HepG2 (cell line): ENCODE results near the gene RPS2. TPM values are rescaled to one million over a fixed set of nuclear protein-coding genes. Genes with fewer than 3 reads are reported as not detected.

Experiments
- ARNT2 ChIP-seq: sonication (generic); formaldehyde crosslinking; IDR thresholded peaks from 2 replicates; pipeline ENCODE4 v1.8.0; 2022; ENCODE audit warnings: mild to moderate bottlenecking, low read depth, missing genetic modification reagents, moderate library complexity
- EP300 ChIP-seq, 3 experiments: sonication (generic) in 1 of 3; formaldehyde crosslinking in 1 of 3; IDR thresholded peaks; 2 replicates each; pipeline versions ENCODE4 v1.5.1 to v1.6.1; 2011 to 2020; ENCODE audit warnings: low read depth in 2 of 3, low read length in 2 of 3, borderline replicate concordance in 1 of 3, improper control_type of control experiment in 1 of 3, mild to moderate bottlenecking in 1 of 3, missing genetic modification reagents in 1 of 3, moderate library complexity in 1 of 3
- ESRRA ChIP-seq: sonication (generic); formaldehyde crosslinking; IDR thresholded peaks from 2 replicates; pipeline ENCODE4 v1.5.1; 2020; ENCODE audit warnings: mild to moderate bottlenecking, low read depth, missing genetic modification reagents
- GPN1 ChIP-seq: sonication (generic); formaldehyde crosslinking; IDR thresholded peaks from 2 replicates; pipeline ENCODE4 v1.5.1; 2020; ENCODE audit warnings: missing genetic modification reagents, borderline replicate concordance
- HNF4A ChIP-seq: sonication (generic); formaldehyde crosslinking; IDR thresholded peaks from 2 replicates; pipeline ENCODE4 v1.4.0; 2020; ENCODE audit warnings: missing genetic modification reagents
- HNRNPH1 ChIP-seq: fragments of 200-400 bp; formaldehyde crosslinking; optimal IDR thresholded peaks from 2 replicates; pipeline ENCODE3; 2017; ENCODE audit warnings: mild to moderate bottlenecking, low read depth, low read length
- MED8 ChIP-seq: sonication (generic); formaldehyde crosslinking; IDR thresholded peaks from 2 replicates; pipeline ENCODE4 v1.8.1; 2023; ENCODE audit warnings: mild to moderate bottlenecking, missing genetic modification reagents; ENCODE audit not compliant: insufficient replicate concordance
- MEF2D ChIP-seq: sonication (generic); formaldehyde crosslinking; IDR thresholded peaks from 2 replicates; pipeline ENCODE4 v1.5.1; 2020; ENCODE audit warnings: mild to moderate bottlenecking, missing genetic modification reagents
- SPEN ChIP-seq: sonication (generic); formaldehyde crosslinking; IDR thresholded peaks from 2 replicates; pipeline ENCODE4 v1.5.1; 2020; ENCODE audit warnings: low read depth, mild to moderate bottlenecking, missing genetic modification reagents
- STAG1 ChIP-seq: sonication (generic); formaldehyde crosslinking; IDR thresholded peaks from 2 replicates; pipeline ENCODE4 v1.4.0; 2020; ENCODE audit warnings: missing genetic modification reagents
- ZBTB3 ChIP-seq: sonication (generic); formaldehyde crosslinking; IDR thresholded peaks from 2 replicates; pipeline ENCODE4 v1.4.0; 2020; ENCODE audit warnings: low read depth, mild to moderate bottlenecking, moderate library complexity, missing genetic modification reagents, borderline replicate concordance
- ZNF329 ChIP-seq: sonication (generic); formaldehyde crosslinking; IDR thresholded peaks from 2 replicates; pipeline ENCODE4 v1.9.0; 2021; ENCODE audit warnings: low read depth, mild to moderate bottlenecking, missing genetic modification reagents
- ZNF335 ChIP-seq: sonication (generic); formaldehyde crosslinking; IDR thresholded peaks from 2 replicates; pipeline ENCODE4 v1.4.0; 2020; ENCODE audit warnings: missing genetic modification reagents
- ZNF337 ChIP-seq: sonication (generic); formaldehyde crosslinking; IDR thresholded peaks from 2 replicates; pipeline ENCODE4 v1.5.1; 2020; ENCODE audit warnings: missing genetic modification reagents, low read depth, mild to moderate bottlenecking, borderline replicate concordance
- ZNF564 ChIP-seq: sonication (generic); formaldehyde crosslinking; IDR thresholded peaks from 2 replicates; pipeline ENCODE4 v1.8.1; 2023; ENCODE audit warnings: mild to moderate bottlenecking, missing genetic modification reagents
- ZNF766 ChIP-seq: sonication (generic); formaldehyde crosslinking; IDR thresholded peaks from 2 replicates; pipeline ENCODE4 v1.5.0; 2020; ENCODE audit warnings: missing genetic modification reagents, borderline replicate concordance
- ZNF83 ChIP-seq: sonication (generic); formaldehyde crosslinking; IDR thresholded peaks from 2 replicates; pipeline ENCODE4 v1.4.0; 2020; ENCODE audit warnings: missing genetic modification reagents, mild to moderate bottlenecking, borderline replicate concordance
- ZZZ3 ChIP-seq: sonication (generic); formaldehyde crosslinking; IDR thresholded peaks from 2 replicates; pipeline ENCODE4 v1.4.0; 2020; ENCODE audit warnings: missing genetic modification reagents, mild to moderate bottlenecking, borderline replicate concordance
- polyA plus RNA-seq, 8 experiments: library from polyadenylated mRNA; depleted of rRNA in 3 of 8; stranded (reverse) in 7 of 8; unstranded in 1 of 8; fragments of >200 nt; fragmentation: Illumina TruSeq in 4 of 8; extraction: Trizol in 4 of 8; gene quantifications; 2 replicates each; pipeline versions ENCODE4 v1.2.1 to v1.2.3, GENCODE V29; 2011 to 2016; ENCODE audit warnings: low read depth in 4 of 8, missing spikeins in 1 of 8, mixed read lengths in 1 of 8; ENCODE audit not compliant: insufficient read depth in 1 of 8
- total RNA-seq, 5 experiments: library from RNA; depleted of rRNA; stranded (reverse); fragments of >200 nt; fragmentation: Illumina TruSeq; extraction: Trizol; gene quantifications; 2 replicates each; pipeline ENCODE4 v1.2.3, GENCODE V29; 2016; ENCODE audit warnings: low read depth in 1 of 5
- TF ChIP-seq, protein P1 (sequence below): sonication (generic); formaldehyde crosslinking; IDR thresholded peaks from 2 replicates; pipeline ENCODE4 v1.4.0; 2020; ENCODE audit warnings: missing genetic modification reagents, mild to moderate bottlenecking, borderline replicate concordance
- TF ChIP-seq, protein P2 (sequence below): sonication (generic); formaldehyde crosslinking; IDR thresholded peaks from 2 replicates; pipeline ENCODE4 v1.4.0; 2020; ENCODE audit warnings: missing genetic modification reagents, borderline replicate concordance

Gene RPS2
- total and polyA plus RNA-seq, 2 of the 13 experiments (the other 11 are each of a cell fraction or from before 2014, with no cell fraction given), result 1,908 to 4,514 TPM

- TF ChIP-seq, protein P1, sequence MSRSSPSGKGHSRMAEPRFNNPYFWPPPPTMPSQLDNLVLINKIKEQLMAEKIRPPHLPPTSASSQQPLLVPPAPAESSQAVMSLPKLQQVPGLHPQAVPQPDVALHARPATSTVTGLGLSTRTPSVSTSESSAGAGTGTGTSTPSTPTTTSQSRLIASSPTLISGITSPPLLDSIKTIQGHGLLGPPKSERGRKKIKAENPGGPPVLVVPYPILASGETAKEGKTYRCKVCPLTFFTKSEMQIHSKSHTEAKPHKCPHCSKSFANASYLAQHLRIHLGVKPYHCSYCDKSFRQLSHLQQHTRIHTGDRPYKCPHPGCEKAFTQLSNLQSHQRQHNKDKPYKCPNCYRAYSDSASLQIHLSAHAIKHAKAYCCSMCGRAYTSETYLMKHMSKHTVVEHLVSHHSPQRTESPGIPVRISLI (CRISPR knock-in tag), result 0 out of 2 replicates have a peak, but pooled peaks have one; percentile 1
- 0 out of 2 replicates have a peak, but pooled peaks have one; percentile 1 for TF ChIP-seq STAG1 (CRISPR knock-in tag)
- peak; percentile 71 for TF ChIP-seq MED8 (CRISPR knock-in tag)
- TF ChIP-seq HNRNPH1, result no peak
- TF ChIP-seq HNF4A (CRISPR knock-in tag), result peak; percentile 97
- peak; percentile 32; the same call in 1 of the 2 replicates for TF ChIP-seq ZNF564
- TF ChIP-seq ZNF335, result peak; percentile 82
- 0 out of 2 replicates have a peak, but pooled peaks have one; percentile 38 for TF ChIP-seq ZNF766 (CRISPR knock-in tag)
- peak; percentile 78; the same call in 1 of the 2 replicates for TF ChIP-seq ZNF337 (CRISPR knock-in tag)
- TF ChIP-seq ZNF329 (CRISPR knock-in tag), result 0 out of 2 replicates have a peak, but pooled peaks have one; percentile 16
- no peak for TF ChIP-seq GPN1 (CRISPR knock-in tag)
- 0 out of 2 replicates have a peak, but pooled peaks have one; percentile 56 for TF ChIP-seq ESRRA (CRISPR knock-in tag)
- peak; percentile 19 to 75; a peak in 2 of 4 replicates for TF ChIP-seq EP300 (IDR thresholded peaks at IDR 0.05; ENCODE audit: low read depth in 2 of 2, low read length in 2 of 2)
- peak; percentile 46; the same call in 1 of the 2 replicates for TF ChIP-seq EP300 (CRISPR knock-in tag; IDR thresholded peaks at IDR 0.05; ENCODE audit: borderline replicate concordance)
- peak; percentile 72 for TF ChIP-seq ARNT2
- TF ChIP-seq SPEN, result peak; percentile 33
- TF ChIP-seq ZBTB3 (CRISPR knock-in tag), result 0 out of 2 replicates have a peak, but pooled peaks have one; percentile 15
- peak; percentile 87 for TF ChIP-seq MEF2D (CRISPR knock-in tag)
- TF ChIP-seq, protein P2, sequence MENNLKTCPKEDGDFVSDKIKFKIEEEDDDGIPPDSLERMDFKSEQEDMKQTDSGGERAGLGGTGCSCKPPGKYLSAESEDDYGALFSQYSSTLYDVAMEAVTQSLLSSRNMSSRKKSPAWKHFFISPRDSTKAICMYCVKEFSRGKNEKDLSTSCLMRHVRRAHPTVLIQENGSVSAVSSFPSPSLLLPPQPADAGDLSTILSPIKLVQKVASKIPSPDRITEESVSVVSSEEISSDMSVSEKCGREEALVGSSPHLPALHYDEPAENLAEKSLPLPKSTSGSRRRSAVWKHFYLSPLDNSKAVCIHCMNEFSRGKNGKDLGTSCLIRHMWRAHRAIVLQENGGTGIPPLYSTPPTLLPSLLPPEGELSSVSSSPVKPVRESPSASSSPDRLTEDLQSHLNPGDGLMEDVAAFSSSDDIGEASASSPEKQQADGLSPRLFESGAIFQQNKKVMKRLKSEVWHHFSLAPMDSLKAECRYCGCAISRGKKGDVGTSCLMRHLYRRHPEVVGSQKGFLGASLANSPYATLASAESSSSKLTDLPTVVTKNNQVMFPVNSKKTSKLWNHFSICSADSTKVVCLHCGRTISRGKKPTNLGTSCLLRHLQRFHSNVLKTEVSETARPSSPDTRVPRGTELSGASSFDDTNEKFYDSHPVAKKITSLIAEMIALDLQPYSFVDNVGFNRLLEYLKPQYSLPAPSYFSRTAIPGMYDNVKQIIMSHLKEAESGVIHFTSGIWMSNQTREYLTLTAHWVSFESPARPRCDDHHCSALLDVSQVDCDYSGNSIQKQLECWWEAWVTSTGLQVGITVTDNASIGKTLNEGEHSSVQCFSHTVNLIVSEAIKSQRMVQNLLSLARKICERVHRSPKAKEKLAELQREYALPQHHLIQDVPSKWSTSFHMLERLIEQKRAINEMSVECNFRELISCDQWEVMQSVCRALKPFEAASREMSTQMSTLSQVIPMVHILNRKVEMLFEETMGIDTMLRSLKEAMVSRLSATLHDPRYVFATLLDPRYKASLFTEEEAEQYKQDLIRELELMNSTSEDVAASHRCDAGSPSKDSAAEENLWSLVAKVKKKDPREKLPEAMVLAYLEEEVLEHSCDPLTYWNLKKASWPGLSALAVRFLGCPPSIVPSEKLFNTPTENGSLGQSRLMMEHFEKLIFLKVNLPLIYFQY, result peak; percentile 45; the same call in 1 of the 2 replicates
- TF ChIP-seq ZZZ3, result peak; percentile 84; the same call in 1 of the 2 replicates
- TF ChIP-seq ZNF83, result no peak
Observed at GRCh38 chr16:1940273-1941161, 24.1 kb downstream of the RPS2 start (continued).
